CD4-positive, alpha-beta T cell treated with Interferon alpha-2 for 1 hour (primary cell): ENCODE results near the gene NCR2.

Experiments
- DNase-seq, 2 donors: peaks; one replicate each; pipeline ENCODE4 v3.0.0-alpha.2; 2020 to 2022

The NCR2 gene

DNA sequence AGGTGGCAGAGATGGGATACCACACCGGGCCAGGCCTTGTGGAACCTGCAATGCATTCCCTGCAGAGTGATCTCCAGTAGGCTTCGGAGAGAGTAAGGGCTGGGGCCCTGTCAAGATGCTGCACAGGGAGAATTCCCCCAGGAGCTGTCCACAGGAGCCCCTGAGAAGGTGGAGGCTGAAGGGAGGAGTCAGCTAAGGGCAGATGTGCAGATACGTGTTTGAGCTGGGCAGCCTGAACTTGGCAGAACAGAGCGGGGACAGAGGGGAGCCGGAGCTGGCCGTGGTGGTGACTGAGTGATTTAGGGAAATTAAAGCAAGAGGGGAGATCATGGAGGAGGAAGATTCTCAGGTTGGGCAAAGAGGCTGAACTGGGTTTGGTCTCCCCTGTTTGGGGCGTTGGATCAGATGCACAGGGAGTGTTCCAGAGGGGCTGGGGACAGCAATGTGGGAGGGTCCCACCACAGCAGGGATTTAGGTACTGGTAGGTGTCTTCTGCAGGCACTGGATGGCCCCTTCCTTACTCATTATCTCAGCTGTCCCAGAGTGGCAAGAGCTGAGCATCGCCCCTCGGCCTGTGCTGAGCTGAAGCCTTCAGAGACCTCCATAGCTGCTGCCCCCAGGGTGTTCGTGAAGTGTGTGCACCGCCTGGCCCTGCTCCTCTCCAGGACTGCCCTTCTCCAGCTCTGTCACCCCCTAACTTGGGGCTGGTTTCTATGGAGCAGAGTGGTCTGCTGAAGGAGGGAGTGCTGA lies 3.8 kb upstream of the NCR2 start:
- no peak for DNase-seq

DNA sequence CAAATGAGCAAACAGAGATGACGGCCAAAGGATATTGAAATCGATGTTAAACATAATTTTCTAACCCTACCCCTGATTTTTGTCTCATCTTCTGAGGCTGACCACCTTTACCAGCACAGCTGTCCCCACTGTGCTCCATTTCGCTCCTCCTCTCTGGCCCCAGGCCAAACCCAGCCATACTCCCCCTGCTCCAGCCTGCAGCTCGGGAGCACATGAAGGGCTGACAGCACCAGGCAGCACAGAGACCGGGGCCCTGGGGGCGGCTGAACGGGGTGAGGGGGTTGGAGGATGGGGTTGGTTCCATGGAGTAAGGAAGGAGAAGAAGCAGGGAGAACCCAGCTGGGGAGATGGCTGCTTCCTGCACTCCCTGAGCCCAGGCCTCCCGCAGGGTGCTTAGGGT lies 3.2 kb upstream of the NCR2 start:
- DNase-seq: no peak

DNA sequence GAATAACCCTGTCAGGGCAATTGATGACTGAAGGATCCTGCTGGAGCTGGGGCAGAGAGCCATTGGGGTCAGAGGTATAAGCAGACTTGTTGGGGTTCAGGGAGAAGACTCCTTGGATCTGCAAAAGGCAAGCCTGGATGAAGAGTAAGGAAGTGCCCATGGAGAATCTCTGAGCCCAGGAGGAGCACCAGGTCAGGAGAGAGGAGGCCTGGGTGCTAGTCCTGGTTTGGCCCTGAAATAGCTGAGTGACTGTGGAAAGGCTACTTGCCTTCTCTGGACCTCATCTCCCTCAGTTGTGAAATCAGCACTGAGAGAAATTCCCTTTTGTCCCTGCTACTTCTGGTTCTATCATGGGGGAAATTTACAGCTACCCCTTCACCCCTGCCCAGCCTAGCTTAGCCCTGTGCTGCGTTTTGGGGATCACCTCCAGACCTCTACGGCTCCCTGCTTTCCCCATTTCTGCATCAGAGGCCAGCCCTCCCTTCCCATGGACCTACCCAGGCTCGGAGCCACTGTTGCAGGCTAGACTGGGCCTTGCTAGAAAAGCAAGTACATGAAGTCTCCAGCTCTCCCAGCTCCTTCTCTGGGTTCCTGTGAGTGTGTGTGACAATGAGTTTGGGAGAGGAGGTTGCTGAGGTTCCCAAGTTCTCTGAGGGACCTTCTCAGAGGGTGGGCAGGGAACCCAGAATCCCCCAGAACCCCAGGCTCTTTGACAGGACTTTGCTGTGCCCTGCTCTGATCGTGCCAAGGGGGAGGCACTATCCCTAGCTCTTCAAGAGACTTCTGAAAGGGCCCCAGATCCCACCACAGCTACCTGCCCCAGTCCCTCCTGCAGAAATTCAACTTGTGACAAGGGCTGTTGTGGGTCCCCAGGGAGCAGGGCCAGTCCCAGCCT lies 2.3 kb upstream of the NCR2 start:
- no peak for DNase-seq

- no peak for DNase-seq
Measured at GRCh38 chr6:41334482-41335040, 847 bp upstream of the NCR2 start.

- no peak for DNase-seq
Measured at GRCh38 chr6:41335943-41336342, 535 bp downstream of the NCR2 start.

DNA sequence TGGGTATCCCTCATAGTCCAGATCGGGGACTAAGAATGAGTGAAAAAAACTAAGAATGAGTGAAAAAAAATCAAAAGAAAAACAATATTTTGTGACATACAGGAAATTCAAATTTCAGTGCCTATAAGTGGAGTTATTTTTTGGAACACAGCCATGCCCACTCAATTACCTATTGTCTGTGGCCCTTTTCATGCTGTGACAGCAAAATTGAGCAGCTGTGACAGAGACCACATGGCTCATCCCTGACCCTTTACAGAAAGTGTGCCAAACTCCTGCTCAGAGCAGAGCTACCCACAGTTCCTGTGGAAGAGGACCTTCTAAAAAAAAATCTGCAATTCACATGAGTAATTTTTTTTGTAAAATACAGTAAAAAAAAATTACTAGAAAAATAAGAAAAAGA lies 1.4 kb downstream of the NCR2 start:
- DNase-seq: no peak

DNA sequence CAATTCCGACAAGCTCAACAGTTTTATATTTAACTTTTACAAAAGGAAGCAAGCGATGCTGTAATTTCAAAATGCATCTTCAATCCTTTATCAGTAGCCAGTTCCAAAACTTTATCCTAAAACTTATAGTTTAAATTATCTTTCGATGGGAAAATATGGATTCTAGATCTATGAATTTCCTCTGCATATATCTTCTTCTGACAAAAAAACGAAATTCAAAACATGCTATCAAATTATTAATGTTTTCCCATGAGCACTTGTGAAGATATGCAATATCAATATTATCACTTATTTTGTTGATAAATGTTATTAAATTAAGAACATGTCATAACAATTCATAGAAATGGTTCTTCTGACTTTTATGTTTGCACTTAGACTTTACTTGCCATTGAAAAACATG lies 2.3 kb downstream of the NCR2 start:
- no peak for DNase-seq

DNA sequence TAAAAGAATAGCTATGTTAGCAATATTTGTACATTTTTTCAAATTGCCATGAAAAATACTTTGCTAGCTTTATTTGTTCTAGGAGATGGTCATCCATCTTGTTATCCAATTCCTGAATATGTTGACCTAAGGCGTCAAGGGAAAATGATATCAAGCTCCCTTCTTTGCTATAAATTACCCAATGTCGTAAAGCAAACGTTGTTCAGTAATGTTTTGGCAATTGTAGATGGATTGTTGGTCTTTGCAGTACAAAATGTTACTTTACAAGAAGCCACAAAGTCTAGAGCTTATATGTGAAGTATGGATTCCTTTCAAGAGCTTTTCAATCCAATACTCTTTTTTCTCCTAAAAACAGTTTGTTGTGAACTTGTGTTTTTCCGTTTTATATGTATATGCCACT lies 3.3 kb downstream of the NCR2 start:
- no peak for DNase-seq

- DNase-seq: no peak
Measured at GRCh38 chr6:41341580-41341979, 6.2 kb downstream of the NCR2 start.

DNA sequence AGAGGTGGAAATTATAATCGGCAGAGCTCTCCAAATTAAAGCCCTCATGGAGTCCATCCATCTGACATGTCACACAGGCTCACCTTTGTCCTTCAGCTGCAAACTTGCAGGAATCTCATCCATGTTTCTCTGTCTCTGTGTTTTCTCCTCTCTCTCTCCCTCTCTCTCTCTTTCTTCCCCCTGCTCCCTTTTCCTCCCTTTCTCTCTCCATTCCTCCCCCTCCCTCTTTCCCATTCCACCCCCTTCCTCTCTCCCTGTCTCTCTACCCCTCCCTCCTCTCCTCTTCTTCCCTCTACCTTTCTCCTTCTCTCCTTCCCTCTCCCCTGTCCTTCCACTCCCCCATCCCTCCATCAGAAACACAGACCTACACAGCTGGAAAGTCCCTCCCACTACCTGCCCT lies 6.8 kb downstream of the NCR2 start:
- DNase-seq: no peak

GRCh38 chr6:41343641-41344187 lies 8.3 kb downstream of the NCR2 start:
- DNase-seq: no peak

- peak; percentile 8 to 43 for DNase-seq
Measured at GRCh38 chr6:41344876-41345275, 9.5 kb downstream of the NCR2 start.

- DNase-seq: no peak
Measured at GRCh38 chr6:41345901-41346300, 10.5 kb downstream of the NCR2 start.

DNA sequence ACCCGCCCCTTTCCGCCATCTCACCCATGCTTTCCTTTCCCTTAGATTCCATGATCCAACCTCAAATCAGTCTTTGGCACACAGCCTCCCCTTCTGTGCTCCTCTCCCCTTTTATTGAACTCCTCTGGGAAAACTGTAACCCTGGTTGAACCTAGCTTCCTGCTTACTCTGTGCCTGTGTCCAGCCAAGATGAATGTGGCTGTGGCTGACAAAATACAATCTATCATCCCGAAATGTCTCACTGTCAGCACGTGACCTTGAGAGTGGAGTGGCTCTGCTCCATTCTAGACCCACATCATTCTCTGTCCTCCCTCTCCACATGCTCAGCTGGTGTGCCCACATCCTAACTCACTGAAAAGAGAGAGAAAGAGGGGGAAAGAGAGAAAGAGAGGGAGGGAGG lies 11.0 kb downstream of the NCR2 start:
- DNase-seq: no peak

GRCh38 chr6:41347378-41348050 lies 12.1 kb downstream of the NCR2 start:
- no peak for DNase-seq

GRCh38 chr6:41348934-41349333 lies 13.5 kb downstream of the NCR2 start:
- DNase-seq: no peak

- DNase-seq: no peak
Measured at GRCh38 chr6:41352396-41352795, 17.0 kb downstream of the NCR2 start.

DNA sequence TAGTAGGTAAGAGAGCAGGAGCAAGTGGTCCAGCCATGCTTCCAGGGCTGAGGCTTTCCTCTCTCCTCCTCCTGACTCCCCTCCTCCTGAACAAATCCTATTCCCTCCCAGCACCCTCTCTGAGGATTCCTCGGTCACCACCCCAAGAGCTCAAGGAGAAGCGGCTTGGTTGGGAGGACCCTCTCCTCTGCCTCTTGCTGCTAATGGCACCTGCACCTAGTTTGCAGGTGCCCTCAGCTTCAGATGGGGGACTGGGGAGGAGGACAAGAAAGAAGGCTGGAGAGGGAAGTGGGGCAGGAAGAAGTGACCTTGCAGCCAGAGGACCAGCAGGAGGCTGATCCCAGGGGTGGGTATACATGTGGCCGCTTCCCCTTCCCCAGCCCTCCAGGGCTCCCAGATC lies 17.5 kb downstream of the NCR2 start:
- DNase-seq: no peak

DNA sequence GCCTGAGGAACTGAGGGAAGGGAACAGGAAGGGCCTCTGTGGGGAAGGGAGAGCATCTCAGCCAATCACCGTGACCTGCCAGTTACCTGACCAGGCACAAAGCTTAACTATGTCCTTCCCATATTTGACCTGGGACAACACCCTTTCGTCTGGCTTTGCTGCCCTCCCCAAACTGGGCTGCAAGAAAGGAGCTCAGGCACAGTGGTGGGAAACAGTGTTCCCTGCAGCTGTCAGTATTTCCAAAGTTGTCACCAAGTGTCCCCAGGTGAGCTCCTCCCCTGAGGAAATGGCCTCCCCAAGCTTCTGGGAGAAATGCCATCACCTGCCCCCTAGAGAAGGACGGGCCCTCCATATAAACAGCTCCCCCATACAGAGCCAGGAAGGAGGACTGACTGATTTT lies 17.9 kb downstream of the NCR2 start:
- DNase-seq: no peak

DNA sequence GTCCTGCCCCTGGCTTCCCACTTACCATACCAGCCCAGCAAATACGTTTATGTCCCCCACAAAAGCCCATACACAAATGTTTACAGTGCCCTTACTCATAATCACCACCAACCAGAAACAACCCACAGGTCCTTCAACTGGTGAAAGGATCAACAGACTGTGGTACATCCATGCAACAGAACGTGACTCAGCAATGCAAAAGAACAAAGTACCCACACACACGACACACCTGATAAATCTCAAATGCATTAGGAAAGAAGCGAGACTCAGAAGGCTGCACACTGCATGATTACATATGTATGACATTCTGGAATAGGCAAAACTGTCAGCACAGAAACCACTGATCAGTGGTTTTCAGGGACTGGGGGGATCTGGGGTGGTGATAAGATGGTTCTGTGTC lies 20.5 kb downstream of the NCR2 start:
- DNase-seq: no peak

DNA sequence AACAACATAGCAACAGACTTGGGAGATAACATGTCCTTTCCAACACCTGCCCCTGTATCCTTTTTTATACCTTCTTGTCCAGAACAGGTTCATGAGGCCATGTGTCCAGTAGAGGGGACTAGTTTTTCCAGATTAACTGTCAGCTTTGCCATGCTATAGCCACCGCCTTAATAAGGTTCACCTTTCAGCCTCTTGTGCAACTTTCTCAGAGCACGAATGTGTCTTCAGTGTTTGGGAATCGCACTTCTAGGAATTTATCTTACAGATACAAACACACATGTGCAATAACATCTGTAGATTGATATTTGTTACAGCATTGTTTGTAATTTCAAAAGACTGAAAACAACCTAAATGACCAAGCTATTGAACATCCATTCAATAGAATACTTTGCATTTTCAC lies 21.4 kb downstream of the NCR2 start:
- no peak for DNase-seq

GRCh38 chr6:41358503-41358902 lies 23.1 kb downstream of the NCR2 start:
- DNase-seq: no peak
